Mesothelial cell of epicardium (in vitro differentiated cells): ENCODE results near the gene EPGN. TPM values are rescaled to one million over a fixed set of nuclear protein-coding genes. Genes with fewer than 3 reads are reported as not detected.

Source experiments
- DNase-seq, 2 experiments: peaks; one replicate each; pipeline ENCODE4 v3.0.0; 2021; ENCODE audit warnings: low spot score in 2 of 2; ENCODE audit not compliant: unreplicated experiment in 2 of 2
- H3K27ac Mint-ChIP-seq: 2 replicates; pipeline ENCODE4 v1.8.0; 2021; ENCODE audit warnings: mixed read lengths
- H3K27me3 Mint-ChIP-seq: 2 replicates; pipeline ENCODE4 v1.8.0; 2021; ENCODE audit warnings: low read depth, mixed read lengths
- H3K36me3 Mint-ChIP-seq: 2 replicates; pipeline ENCODE4 v1.8.0; 2021; ENCODE audit warnings: mixed read lengths
- H3K4me1 Mint-ChIP-seq: 2 replicates; pipeline ENCODE4 v1.8.0; 2021; ENCODE audit warnings: mixed read lengths
- H3K4me3 Mint-ChIP-seq: 2 replicates; pipeline ENCODE4 v1.8.0; 2021; ENCODE audit warnings: mild to moderate bottlenecking, moderate library complexity, mixed read lengths
- H3K9me3 Mint-ChIP-seq: 2 replicates; pipeline ENCODE4 v1.8.0; 2021; ENCODE audit warnings: mixed read lengths
- total RNA-seq: library from RNA; stranded (reverse); gene quantifications from 3 replicates; pipeline ENCODE4 v1.2.1, GENCODE V29; 2021
- TF ChIP-seq, protein P1 (sequence below): fragments of 200-600 bp; sonication (generic); IDR thresholded peaks from one replicate; pipeline ENCODE4 v1.5.0; 2021; ENCODE audit warnings: antibody characterized with exemption; ENCODE audit not compliant: unreplicated experiment

EPGN gene
- total RNA-seq, 1 donor from 2014 or later, result 8.0 TPM

- Mint-ChIP-seq H3K9me3 (peaks cover 11% of the 10 kb centered on the region), H3K4me1 (peaks cover 4% of the 10 kb centered on the region), H3K27me3 (no peaks in the 10 kb centered on the region), H3K27ac (no peak overlapping the region), H3K4me3 (no peak overlapping the region), H3K36me3 (no peaks in the 10 kb centered on the region)
- DNase-seq, result no peak
- TF ChIP-seq, protein P1, sequence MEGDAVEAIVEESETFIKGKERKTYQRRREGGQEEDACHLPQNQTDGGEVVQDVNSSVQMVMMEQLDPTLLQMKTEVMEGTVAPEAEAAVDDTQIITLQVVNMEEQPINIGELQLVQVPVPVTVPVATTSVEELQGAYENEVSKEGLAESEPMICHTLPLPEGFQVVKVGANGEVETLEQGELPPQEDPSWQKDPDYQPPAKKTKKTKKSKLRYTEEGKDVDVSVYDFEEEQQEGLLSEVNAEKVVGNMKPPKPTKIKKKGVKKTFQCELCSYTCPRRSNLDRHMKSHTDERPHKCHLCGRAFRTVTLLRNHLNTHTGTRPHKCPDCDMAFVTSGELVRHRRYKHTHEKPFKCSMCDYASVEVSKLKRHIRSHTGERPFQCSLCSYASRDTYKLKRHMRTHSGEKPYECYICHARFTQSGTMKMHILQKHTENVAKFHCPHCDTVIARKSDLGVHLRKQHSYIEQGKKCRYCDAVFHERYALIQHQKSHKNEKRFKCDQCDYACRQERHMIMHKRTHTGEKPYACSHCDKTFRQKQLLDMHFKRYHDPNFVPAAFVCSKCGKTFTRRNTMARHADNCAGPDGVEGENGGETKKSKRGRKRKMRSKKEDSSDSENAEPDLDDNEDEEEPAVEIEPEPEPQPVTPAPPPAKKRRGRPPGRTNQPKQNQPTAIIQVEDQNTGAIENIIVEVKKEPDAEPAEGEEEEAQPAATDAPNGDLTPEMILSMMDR, result no peak
These were observed 22.1 kb downstream of the EPGN start for GRCh38 chr4:74330295-74330750.

GRCh38 chr4:74331252-74331651, 23.0 kb downstream of the EPGN start:
- peaks cover 11% of the 10 kb centered on the region for H3K9me3 Mint-ChIP-seq
- H3K4me1 Mint-ChIP-seq, result peaks cover 4% of the 10 kb centered on the region
- no peak overlapping the region for H3K27ac Mint-ChIP-seq
- H3K36me3 Mint-ChIP-seq, result no peaks in the 10 kb centered on the region
- TF ChIP-seq, protein P1, result no peak
- H3K4me3 Mint-ChIP-seq, result no peak overlapping the region
- no peaks in the 10 kb centered on the region for H3K27me3 Mint-ChIP-seq
- no peak for DNase-seq

GRCh38 chr4:74331944-74332343, 23.7 kb downstream of the EPGN start:
- TF ChIP-seq, protein P1, result no peak
- no peak overlapping the region for H3K4me3 Mint-ChIP-seq
- no peaks in the 10 kb centered on the region for H3K36me3 Mint-ChIP-seq
- peaks cover 4% of the 10 kb centered on the region for H3K4me1 Mint-ChIP-seq
- peaks cover 11% of the 10 kb centered on the region for H3K9me3 Mint-ChIP-seq
- no peak for DNase-seq
- H3K27me3 Mint-ChIP-seq, result no peaks in the 10 kb centered on the region
- H3K27ac Mint-ChIP-seq, result no peak overlapping the region

GRCh38 chr4:74334636-74335035, 26.4 kb downstream of the EPGN start:
- DNase-seq, result no peak
- TF ChIP-seq, protein P1, result no peak
- Mint-ChIP-seq H3K4me1 (peaks cover 4% of the 10 kb centered on the region), H3K9me3 (peaks cover 3% of the 10 kb centered on the region), H3K27ac (no peak overlapping the region), H3K4me3 (no peak overlapping the region), H3K36me3 (no peaks in the 10 kb centered on the region), H3K27me3 (no peaks in the 10 kb centered on the region)

GRCh38 chr4:74335341-74336021, 27.2 kb downstream of the EPGN start:
- H3K27ac Mint-ChIP-seq, result no peak overlapping the region
- TF ChIP-seq, protein P1, result no peak
- H3K4me1 Mint-ChIP-seq, result peaks cover 2% of the 10 kb centered on the region
- no peak overlapping the region for H3K4me3 Mint-ChIP-seq
- H3K36me3 Mint-ChIP-seq, result no peaks in the 10 kb centered on the region
- H3K27me3 Mint-ChIP-seq, result no peaks in the 10 kb centered on the region
- no peak for DNase-seq
- peaks cover 7% of the 10 kb centered on the region for H3K9me3 Mint-ChIP-seq
